NCI-H2107 (cell line): ENCODE results near the gene BICRA.

Source experiments
- DNase-seq: peaks from one replicate; lab custom pipeline; 2025; lab: John Stamatoyannopoulos, UW

BICRA gene

GRCh38 chr19:47750752-47751151 is 141.8 kb downstream of the BICRA start:
- no peak for DNase-seq

GRCh38 chr19:47752440-47753211 is 143.7 kb downstream of the BICRA start:
- DNase-seq, result no peak
